Heart left ventricle (tissue), 13 donors: ENCODE results near the gene TOR4A.

Experiments used
- CTCF ChIP-seq, 12 donors: fragments of 200-600 bp; sonication (generic) in 4 of 12; IDR thresholded peaks; one replicate each; pipeline versions ENCODE4 v1.5.0 to v1.8.0; 2018 to 2022; ENCODE audit warnings: antibody characterized with exemption in 12 of 12, mild to moderate bottlenecking in 5 of 12
- POLR2A ChIP-seq, 2 donors: fragments of 450-650 bp; IDR thresholded peaks; one replicate each; pipeline ENCODE4 v1.6.1; 2017; ENCODE audit warnings: antibody characterized with exemption in 2 of 2, mild to moderate bottlenecking in 2 of 2, moderate library complexity in 2 of 2
- donor health status: ischemic (EF 13 %, LVEDD 7.1; RV severe dilation, severe dysfunction).
- donor health status: DM: no; HTN: yes; CAD: no.
- donor health status: DM: no; HTN: no; CAD: no.
- donor health status: ischemic (EF 25% LVEDD 6.9; RV normal size, moderate dysfunction).
- donor health status: ischemic (EF 25% LVEDD 5.7; RV mildly dilated, moderate dysfunction).
- donor health status: ischemic (EF 35%, LVEDD 5.7; RV mildly dilated, moderate dysfunction).
- donor health status: nonischemic (EF 11% LVEDD 7.7; RV severe dilation, severe dysfunction).
- donor health status: DM: yes; HTN: yes; CAD: no.
- donor health status: PGD.
- donor health status: ischemic (EF 29% LVEDD 5.4; RV normal size, mild dysfunction).
- donor health status: nonischemic (EF 23%, LVEDD 6.1; RV moderate dilation, normal function).

- TF ChIP-seq CTCF (IDR thresholded peaks at IDR 0.05) (no peak), POLR2A (IDR thresholded peaks at IDR 0.05) (no peak)
Measured at GRCh38 chr9:137307255-137308056, 29.9 kb downstream of the TOR4A start.
